ENCODE data around the gene SDC1.

SDC1 gene

GRCh38 chr2:20222014-20222768, 2.7 kb downstream of the SDC1 start:
- TF ChIP-seq, protein P1, sequence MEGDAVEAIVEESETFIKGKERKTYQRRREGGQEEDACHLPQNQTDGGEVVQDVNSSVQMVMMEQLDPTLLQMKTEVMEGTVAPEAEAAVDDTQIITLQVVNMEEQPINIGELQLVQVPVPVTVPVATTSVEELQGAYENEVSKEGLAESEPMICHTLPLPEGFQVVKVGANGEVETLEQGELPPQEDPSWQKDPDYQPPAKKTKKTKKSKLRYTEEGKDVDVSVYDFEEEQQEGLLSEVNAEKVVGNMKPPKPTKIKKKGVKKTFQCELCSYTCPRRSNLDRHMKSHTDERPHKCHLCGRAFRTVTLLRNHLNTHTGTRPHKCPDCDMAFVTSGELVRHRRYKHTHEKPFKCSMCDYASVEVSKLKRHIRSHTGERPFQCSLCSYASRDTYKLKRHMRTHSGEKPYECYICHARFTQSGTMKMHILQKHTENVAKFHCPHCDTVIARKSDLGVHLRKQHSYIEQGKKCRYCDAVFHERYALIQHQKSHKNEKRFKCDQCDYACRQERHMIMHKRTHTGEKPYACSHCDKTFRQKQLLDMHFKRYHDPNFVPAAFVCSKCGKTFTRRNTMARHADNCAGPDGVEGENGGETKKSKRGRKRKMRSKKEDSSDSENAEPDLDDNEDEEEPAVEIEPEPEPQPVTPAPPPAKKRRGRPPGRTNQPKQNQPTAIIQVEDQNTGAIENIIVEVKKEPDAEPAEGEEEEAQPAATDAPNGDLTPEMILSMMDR (IDR thresholded peaks at IDR 0.05; ENCODE audit: insufficient read depth, low read depth, low read length, missing control alignments), result no peak
- no peak for DNase-seq (ENCODE audit: low read depth)
- H3K4me3 ChIP-seq (ENCODE audit: low read length), result peak overlapping the region; percentile 88

- TF ChIP-seq, protein P1 (IDR thresholded peaks at IDR 0.05; ENCODE audit: insufficient read depth, low read depth, low read length, missing control alignments), result no peak
- H3K4me3 ChIP-seq (ENCODE audit: low read length), result peak overlapping the region; percentile 88
- DNase-seq (ENCODE audit: low read depth), result peak; percentile 77
Measured at GRCh38 chr2:20221555-20221973, 3.4 kb downstream of the SDC1 start.

DNA sequence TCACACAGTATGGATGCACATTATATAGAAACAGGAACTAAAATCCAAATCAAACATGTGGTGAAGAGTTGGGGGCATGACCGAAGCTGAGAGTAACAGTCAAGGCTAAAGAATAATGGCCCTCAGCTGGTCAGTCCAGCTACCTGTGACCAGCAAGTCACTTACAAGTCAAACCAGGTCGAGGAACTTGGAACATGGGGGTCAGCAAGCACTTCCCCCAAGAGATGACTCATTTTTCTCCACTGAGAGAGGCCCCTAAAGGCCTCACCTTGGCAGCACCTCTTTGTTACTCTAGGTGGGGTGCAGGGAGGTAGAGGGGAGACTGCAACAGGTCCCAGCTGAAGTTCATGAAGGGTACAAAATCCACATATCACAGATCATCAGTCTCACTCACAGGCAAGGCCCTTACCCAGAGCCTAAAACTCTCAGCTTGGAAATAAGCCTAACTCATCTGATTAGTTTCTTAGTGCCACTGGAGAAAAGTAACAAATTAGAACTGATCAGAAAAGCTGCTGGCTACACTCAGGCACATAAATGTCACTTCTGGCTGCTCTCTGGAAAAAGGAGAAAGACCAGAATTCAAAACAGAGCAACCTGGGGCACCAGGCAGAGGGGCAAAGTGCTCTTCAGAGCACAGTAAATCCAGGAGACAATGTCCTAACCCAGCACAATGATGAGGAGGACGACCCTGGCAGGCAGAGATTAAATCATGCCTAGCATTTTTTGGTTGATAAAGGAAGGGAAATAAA, 4.0 kb downstream of the SDC1 start:
- H3K4me3 ChIP-seq (ENCODE audit: low read length), result peak overlapping the region; percentile 88
- TF ChIP-seq, protein P1 (IDR thresholded peaks at IDR 0.05; ENCODE audit: insufficient read depth, low read depth, low read length, missing control alignments), result no peak
- DNase-seq (ENCODE audit: low read depth), result peak; percentile 5

- peak; percentile 1 for DNase-seq (ENCODE audit: low read depth)
- TF ChIP-seq, protein P1 (IDR thresholded peaks at IDR 0.05; ENCODE audit: insufficient read depth, low read depth, low read length, missing control alignments), result no peak
- peak overlapping the region; percentile 88 for H3K4me3 ChIP-seq (ENCODE audit: low read length)
Measured at GRCh38 chr2:20219763-20220380, 5.1 kb downstream of the SDC1 start.

DNA sequence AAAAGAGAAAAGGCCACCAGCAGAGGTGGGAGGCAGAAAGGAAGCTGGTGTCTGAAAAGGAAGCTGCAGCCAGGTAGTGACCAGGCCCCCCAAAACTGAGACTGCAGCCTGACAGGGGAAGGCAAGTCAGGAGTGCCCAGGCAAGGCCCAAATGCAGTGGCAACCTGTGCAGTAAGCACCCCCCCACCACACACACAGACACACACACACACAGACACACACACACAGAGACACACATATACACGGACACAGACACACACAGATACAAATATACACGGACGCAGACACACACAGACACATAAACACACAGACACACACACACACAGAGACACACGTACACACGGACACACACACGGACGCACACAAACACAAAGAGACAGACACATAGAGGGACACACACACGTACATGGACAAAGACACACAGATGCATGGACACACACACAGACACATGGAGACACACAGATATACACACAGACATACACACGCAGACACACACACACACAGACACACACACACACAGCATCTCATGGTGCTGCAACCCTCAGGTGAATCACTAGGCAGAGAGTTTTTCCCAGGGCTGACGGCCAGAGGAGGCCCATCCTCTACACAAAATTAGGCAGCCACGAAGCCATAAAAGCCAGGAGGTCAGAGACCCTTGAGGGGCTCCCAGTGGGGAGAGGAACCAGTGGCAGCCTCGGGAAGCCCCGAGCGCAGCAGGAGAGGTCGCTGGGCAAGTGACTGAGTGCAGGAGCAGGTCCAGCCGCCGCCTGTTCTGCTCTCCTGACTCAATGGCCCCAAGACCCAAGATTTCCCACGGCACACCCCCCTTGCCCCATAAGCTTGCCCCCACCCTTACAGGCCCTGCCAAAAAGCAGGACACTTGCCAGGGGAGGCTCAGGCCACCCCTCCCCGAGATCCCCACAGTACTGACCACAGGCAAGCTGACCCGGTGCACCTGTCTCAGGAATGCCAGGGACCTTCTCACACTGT, 6.3 kb downstream of the SDC1 start:
- peak overlapping the region; percentile 88 for H3K4me3 ChIP-seq (ENCODE audit: low read length)
- TF ChIP-seq, protein P1 (IDR thresholded peaks at IDR 0.05; ENCODE audit: insufficient read depth, low read depth, low read length, missing control alignments), result no peak
- DNase-seq (ENCODE audit: low read depth), result peak; percentile 70

All from epithelial cell of esophagus (primary cell).